Activated CD8-positive, alpha-beta memory T cell treated with anti-CD3 and anti-CD28 coated beads, Interleukin-2, amount 50 U/mL, for 24 hours (primary cell): ENCODE data around the gene C1GALT1.
A peak's percentile ranks its signal among the peaks of the same experiment; 100 is the strongest.
"Not testable (repeated sequence)": the region's sequence is repeated elsewhere in the genome, so short reads cannot be mapped to it uniquely, and the experiment has no call there.

ENCODE experiments used
- DNase-seq: peaks from one replicate; pipeline ENCODE4 v3.0.0-alpha.2; 2020; ENCODE audit errors: extremely low read depth

The C1GALT1 gene

DNA sequence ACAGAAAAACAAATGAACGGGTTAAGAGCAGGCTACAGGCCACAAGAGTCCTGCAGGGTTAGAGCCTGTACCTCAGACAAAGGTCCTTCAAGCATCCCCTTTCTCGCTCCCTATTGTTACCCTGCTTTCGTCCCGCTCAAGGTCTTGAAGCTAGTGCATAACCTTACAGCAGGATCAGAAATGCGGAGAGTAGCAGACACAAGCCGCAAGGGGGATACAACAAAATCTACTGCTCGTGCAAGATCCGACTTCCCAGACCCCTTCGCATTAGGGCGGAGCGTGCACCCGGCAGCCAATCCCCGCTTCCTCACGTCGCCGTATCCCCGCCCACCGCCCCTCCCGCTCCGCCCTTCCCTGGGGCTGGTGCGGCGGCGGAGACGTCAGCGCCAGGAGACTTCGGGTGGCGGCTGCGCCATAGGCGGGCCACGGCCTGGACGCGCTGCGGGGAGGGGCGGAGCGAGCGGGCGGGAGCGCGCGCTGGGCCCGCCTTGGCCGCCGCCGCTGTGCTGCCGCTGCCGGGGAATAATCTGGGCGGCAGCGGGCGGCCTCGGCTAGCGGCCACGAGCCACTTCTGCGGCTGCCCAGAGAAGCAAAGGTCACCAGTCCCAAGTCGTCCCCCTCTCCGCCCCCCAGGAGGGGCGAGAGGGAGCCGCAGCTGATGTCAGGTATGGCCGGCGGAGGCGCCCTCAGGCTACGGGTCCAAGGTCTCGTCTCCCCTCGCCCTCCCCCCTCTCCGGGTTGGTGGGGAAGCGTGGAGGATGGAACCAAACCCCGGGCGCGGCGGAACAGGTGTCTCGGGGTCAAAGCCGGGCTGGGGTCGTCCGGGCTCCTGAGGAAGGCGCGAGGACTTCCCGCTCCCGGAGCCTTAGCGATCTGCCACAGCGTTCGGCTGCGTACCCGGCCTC is at the start of gene C1GALT1:
C1GALT1 (plus strand) TSS at position 389 of the 905 bp plus-strand sequence. CDS start 51,776 bp downstream, outside the sequence.
- DNase-seq: peak; percentile 91

DNA sequence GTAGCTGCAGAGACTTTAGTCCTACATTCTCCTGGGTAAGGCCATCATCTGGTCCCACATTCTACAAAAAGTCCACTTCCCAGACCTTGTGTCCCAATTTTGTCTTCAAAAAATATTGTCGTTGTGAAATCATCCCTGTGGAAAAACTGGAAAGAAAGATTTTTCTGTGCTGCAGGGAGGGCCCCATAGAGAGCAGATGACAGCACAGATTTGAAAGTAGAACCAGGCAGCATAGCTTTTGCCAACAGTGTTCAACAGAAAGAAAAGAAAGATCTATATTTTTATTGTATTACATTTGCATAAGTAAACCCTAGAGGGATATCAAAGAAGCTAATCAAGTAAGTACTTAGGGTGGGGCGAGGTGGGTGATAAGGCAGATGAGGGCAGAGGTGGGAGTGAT is 48.3 kb upstream of the C1GALT1 start:
- no peak for DNase-seq

DNA sequence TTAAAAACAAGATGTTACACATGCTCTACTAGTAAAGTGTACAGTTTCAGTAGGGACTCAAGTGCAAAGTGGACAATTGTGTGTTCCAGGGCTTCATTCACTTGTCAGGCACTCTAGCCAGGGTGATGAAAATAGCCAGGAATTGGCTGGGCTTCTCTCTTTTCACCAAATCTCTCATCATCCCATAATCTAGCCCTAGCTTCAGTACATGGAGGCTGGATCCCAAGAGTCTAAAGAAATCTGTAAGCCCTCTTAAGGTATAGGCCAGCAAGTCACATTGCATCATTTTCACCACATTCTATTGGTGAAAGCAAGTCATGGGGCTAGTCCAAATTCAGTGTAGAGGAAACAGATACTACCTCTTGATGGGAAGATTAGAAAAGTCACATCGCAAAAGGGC is 47.3 kb upstream of the C1GALT1 start:
- no peak for DNase-seq

DNA sequence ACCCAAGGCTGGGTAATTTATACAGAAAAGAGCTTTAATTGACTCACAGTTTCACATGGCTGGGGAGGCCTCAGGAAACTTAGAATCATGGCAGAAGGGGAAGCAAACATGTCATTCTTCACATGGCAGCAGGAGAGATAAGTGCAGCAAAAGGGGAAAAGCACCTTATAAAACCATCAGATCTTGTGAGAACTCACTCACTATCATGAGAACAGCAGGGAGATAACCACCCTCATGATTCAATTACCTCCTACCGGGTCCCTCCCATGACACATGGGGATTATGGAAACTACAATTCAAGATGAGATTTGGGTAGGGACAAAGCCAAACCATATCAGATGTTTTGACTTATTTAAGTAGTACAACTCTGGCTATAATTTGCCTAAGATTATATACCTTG is 46.4 kb upstream of the C1GALT1 start:
- not testable (repeated sequence) for DNase-seq

DNA sequence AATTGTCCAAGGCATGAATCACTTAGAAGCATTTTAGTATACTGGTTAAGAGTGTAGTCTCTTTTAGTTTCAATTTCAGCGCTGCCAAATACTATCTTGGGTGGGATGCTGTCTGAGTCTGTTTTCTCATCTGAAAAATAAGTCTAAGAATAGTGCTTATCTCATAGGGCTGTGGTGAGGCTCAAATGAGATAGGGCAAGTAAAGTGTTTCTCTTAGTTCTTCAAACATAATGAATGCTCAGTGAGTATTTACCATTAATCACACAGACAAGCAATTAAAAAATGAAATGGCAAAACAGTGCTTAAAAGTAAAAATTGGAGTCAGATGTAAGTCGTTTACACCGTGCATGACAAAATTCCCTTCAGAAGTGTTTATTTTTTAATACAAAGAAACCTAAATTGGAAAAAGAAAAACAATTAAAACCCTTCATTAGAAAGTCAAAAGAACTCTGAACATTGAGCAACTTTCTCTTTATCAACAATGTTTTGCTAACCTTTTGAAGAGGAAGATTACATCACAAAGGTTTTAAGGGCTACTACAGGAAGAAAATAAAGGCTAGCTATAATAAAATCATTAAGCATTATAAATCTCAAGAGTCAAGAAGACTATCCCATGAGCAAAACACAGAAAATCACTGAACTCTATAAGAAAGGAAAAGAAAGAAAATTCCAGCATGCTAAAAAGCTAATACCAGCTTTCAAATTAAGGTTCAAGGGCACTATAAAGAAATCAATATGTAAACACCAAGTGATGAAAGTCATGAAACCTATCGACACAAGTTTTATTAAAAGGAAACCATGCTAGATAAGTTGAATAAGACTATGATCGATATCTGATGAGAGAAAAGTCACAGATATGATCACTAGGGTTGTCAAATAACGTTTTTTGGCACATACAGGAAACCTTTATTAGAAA is 45.6 kb upstream of the C1GALT1 start:
- DNase-seq: no peak

DNA sequence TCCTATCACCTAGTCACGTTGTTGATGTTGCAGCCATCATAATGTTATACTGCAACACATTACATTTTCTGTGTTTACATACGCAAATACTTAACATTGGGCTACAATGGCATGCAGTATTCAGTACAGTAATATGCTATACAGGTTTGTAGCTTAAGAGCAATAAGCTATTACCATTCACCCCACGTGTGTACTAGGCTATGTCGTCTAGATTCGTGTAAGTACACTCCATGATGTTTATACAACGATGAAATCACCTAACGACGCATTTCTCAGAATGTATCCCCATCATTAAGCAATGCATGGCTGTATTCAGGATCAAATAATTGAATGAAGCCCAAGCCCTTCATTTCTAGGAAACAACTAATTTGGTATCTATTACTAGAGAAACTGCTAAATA is 43.4 kb upstream of the C1GALT1 start:
- no peak for DNase-seq

DNA sequence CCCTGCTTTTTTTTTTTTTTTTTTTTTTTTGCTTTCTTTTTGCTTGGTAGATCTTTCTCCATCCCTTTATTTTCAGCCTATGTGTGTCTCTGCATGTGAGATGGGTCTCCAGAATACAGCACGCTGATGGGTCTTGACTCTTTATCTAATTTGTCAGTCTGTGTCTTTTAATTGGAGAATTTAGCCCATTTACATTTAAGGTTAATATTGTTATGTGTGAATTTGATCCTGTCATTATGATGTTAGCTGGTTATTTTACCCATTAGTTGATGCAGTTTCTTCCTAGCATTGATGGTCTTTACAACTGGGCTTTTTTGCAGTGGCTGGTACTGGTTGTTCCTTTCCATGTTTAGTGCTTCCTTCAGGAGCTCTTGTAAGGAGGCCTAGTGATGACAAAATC is 38.9 kb upstream of the C1GALT1 start:
- DNase-seq: not testable (repeated sequence)

DNA sequence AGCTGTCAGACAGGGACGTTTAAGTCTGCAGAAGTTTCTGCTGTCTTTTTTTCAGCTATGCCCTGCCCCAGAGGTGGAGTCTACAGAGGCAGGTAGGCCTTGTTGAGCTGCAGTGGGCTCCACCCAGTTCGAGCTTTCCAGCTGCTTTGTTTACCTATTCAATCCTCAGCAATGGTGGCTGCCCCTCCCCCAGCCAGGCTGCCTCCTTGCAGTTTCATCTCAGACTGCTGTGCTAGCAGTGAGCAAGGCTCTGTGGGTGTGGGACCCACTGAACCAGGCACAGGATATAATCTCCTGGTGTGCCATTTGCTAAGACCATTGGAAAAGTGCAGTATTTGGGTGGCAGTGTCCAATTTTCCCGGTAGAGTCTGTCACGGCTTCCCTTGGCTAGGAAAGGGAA is 37.2 kb upstream of the C1GALT1 start:
- DNase-seq: not testable (repeated sequence)

DNA sequence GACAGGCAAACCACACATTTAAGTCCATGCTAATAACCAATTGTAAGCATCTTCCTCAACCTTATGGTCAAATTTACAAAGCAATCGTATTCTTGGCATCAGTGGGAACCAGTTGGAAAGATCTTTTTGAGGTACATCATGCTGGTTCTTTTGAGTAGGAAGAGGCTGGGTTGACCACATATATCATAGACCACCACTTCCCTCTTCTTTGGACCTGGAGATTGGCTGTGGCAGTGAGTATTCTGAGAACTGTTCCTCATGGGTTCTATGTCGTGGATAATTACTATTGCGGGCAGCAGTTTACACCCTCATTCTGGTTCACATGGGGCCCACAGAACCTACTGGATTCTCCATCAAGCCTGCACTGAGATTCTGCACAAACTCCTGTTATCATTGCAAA is 35.5 kb upstream of the C1GALT1 start:
- no peak for DNase-seq

DNA sequence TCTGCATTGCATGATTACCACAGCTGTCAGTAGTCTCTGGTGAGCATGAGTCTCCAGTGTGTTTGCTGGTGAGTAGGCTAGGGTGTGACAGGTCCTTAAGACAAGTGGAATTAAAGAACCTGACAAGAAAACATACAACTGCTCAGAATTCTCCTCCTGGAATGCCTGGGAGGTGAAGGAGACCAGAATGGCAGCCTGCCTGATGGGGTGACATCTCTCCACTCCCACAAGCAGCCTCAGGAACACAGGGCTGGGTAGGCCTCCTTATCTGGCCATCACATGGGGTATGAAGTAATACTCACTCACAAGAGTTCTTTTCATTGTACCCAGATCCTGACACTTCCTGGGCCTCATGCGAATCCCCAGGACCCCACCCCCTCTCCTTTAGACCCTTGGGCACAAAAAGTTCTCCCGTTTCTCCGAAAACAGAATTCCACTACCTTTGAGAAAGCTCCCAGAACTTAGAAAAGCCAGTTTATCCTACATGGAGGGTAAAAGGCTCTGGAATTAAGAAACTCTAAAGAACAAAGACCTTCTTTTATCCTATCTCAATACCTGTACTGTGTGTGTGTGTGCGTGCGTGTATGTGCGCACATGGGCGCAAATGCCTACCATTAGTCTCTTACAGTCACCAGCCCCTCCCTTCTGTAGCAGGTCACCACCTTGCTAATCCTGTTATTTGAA is 33.4 kb upstream of the C1GALT1 start:
- DNase-seq: no peak

DNA sequence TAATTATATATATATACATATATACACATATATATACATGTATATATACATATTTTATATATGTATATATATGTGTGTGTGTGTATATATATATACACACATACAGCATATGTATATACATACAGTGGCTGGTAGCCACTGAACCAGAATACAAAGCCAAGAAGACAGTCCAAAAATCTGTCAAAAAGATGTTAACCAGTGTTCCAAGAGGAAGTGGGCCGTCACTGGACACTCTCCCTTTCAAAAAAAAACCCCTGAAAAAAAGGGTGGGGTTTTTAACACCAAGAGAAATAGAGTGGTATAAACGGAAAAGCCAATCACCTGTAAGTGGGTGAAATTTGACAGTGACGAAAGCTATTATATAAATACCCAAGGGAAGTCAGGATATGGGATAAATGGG is 31.1 kb upstream of the C1GALT1 start:
- no peak for DNase-seq

DNA sequence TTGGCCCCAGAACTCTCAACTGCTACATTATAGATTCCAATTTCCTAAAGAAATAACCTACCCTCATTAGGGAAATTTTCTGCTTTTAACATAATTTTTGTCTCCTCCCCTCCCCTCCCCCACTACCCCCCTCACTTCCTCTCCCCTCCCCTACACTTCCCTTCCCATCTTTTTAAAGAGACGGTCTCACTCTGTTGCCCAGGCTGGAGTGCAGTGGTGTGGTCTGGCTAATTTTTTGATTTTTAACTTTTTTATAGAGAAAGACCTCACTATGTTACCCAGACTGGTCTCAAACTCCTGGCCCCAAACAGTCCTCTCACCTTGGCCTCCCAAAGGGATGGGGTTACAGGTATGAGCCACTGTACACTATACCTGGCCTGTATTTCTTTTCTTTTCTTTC is 30.5 kb upstream of the C1GALT1 start:
- no peak for DNase-seq

DNA sequence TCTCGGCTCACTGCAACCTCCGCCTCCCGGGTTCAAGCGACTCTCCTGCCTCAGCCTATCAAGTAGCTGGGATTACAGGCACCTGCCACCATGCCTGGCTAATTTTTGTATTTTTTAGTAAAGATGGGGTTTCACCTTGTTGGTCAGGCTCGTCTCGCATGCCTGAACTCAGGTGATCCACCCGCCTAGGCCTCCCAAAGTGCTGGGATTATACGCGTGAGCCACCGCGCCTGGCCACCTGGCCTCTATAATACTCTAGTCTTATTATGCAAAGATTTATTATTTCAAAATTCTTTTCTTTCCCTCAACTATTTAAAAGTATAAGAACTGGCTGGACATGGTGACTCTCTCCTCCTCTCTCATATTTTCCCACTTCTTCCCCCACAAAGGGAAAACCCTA is 30.0 kb upstream of the C1GALT1 start:
- DNase-seq: no peak

DNA sequence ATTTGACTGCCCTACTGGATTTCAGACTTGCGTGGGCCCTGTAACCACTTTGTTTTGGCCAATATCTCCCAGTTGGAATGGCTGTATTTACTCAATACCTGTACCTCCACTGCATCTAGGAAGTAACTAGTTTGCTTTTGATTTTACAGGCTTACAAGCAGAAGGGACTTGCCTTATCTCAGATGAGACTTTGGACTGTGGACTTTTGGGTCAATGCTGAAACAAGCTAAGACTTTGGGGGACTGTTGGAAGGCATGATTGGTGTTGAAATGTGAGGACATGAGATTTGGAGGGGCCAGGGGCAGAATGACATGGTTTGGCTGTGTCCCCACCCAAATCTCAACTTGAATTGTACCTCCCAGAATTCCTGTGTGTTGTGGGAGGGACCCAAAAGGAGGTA is 28.0 kb upstream of the C1GALT1 start:
- DNase-seq: not testable (repeated sequence)

DNA sequence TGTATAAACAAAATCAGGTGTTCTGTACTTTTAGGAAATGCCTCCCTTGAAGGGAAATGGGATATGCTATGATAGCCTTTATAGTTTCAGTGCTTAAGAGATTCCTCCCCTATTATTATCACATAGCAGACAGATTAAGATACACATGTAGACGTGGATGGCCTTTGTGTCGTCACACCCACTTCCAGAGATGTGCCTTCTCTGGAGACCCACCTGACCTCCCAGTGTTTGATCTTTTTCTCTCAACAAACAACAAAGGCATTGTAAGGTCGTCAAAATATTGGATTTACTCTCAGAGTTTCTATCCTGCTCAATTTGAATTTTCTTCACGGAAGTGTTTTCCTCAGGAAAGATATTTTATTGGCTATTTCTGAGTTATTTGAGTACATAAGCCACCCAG is 25.7 kb upstream of the C1GALT1 start:
- DNase-seq: no peak

DNA sequence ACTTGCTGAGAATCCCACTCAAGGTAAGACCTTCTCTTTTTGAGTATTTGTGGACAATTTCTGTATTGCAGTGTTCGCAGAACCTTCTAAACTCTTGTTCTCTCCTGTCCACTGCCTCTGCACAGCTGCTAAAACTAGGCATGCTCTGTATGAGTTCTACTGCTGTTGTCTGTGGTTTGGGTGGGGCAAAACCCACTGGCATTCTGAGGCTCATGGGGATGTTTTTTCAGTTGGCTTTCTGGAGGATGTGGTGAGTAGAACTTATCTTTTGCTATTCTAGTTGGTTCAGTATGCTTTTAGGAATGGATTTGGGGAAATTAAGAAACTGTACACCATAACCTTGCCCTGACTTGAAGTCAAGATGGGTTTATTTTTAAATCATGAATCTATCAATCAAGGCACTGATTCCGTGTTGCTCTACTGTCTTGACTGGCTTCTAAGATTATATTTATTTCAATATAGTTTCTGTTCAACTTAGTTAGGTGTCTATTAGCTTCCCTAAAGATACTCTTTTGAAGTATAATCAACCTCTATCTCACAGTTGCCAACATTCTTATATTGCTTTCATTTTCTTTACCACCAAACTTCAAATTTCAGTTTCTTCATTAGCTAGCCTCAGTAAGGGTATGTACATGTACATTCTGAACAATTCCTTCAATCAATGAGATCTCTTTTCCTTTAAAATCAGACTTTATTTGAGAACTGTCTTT is 25.0 kb upstream of the C1GALT1 start:
- no peak for DNase-seq

DNA sequence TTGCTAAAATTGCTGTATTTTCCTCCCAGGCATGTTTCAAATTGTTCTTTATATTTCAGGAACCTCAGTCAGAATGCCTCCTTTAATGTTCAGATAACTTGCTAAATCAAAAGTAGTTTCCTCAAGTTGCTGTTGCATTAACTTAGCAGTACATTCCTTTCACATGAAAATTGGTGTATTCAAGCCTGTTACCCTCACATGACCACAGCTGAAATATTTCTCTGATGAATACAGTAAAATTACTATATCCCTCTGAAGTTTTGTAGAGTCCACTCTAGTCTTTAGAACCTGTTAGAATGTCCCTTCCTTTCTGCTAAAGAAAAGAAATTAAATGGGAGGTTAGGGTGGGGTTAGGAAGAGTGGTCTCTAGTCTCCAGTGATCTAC is 24.5 kb upstream of the C1GALT1 start:
- no peak for DNase-seq

DNA sequence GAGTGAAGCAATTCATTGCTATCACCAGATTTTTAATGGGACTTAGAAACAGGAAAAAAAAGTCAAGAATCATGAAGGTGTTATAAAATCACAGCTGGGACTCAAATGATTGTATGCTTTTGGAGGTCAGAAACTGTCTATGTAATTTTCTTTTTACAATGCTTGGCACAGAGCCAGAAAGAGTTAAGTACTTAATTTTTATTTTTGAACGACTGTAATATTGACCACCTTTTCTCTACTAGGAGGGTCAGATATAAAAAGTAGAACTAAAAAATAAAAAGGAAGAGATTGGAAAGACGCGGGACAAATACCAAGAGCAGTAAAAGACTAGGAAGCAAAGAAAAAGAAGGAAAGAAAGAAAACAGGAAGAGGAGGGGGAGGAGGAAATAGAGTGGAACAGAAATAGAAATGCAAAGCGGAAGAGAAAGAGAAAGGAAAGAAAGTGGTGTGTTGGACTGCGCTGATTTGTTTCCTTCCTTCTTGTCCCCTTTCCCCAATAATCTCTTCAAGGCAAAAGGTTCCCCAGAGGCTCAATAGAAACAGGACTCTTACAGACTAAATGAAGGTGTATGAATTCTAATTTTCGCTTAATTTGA is 23.2 kb upstream of the C1GALT1 start:
- no peak for DNase-seq

DNA sequence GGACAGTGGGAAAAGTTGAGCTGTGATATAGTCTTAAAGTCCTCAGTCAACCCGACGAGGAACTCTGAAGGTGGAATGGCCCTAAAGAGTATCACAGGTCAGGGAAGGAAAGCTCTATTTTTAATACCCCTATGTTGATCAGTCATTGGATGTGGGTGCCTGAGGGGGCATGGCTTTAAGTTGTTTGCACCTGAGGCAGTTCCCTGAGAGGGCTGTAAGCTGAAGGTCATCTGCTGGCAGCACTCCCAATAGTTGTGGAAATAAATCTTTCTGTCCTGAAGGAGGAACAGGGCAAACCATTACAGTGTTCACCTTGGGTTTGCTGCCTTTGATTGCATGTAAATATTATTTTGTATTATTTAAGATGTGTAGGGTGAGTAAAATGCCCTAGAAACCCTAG is 17.8 kb upstream of the C1GALT1 start:
- DNase-seq: no peak

DNA sequence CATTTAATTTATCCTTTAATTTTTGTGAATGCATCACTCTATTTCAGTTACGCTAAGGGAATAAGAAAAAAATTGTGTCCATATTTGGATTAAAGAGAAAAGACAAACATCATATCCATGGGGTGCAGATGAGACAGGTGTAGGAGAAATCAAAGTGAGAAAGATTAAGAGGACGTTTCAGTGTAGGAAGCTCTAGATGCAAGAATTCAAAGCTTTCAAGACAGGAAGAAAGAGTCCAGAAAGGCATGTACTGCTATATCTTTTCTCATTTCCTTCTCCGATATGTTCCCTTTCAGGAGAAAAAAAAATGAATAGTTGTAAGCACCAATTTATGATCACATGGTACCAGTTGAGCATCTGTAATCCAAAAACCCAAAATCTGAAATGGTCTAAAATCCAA is 17.0 kb upstream of the C1GALT1 start:
- no peak for DNase-seq

DNA sequence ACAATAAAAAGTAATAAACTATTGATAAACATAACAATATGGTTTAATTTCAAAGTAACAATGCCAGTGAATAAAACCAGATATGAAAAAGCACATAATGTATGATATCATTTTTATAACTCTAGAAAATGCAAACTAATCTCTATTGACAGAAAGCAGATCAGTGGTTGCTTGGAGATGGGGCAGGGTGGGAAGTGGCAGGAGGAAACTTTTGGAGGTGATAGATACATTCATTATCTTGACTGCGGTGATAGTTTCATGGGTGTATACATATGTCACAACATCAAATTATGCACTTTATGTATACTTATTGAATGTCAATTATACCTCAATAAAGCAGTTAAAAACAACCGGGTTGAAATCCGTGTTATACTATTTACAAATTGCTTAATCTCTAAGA is 16.0 kb upstream of the C1GALT1 start:
- no peak for DNase-seq
